Kidney (tissue), 14 donors: ENCODE data around the gene IFIT2. TPM values are rescaled to one million over a fixed set of nuclear protein-coding genes. Genes with fewer than 3 reads are reported as not detected.

Experiments used
- DNase-seq, 5 donors: peaks; one replicate each; pipeline ENCODE4 v3.0.0-alpha.2; 2013 to 2020
- FAIRE-seq: peaks from 2 replicates; lab custom pipeline; 2012; peaks lifted over from hg19 to GRCh38; lab: Jason Lieb, UNC
- H3K27ac ChIP-seq, 2 donors: one replicate each; pipeline ENCODE4 v1.7.0; 2013; ENCODE audit warnings: low read depth in 2 of 2, low read length in 2 of 2, inconsistent platforms in 1 of 2
- H3K27me3 ChIP-seq: one replicate; pipeline ENCODE4 v1.7.1; 2013; ENCODE audit warnings: low read length, inconsistent platforms; ENCODE audit not compliant: control insufficient read depth, insufficient read depth
- H3K36me3 ChIP-seq, 3 donors: one replicate each; pipeline versions ENCODE4 v1.7.0 to v1.7.1; 2013; ENCODE audit warnings: low read length in 3 of 3, control low read depth in 1 of 3, inconsistent platforms in 1 of 3; ENCODE audit not compliant: insufficient read depth in 3 of 3, control insufficient read depth in 2 of 3
- H3K4me1 ChIP-seq, 3 donors: one replicate each; pipeline versions ENCODE4 v1.7.0 to v1.7.1; 2013; ENCODE audit warnings: low read length in 3 of 3, inconsistent platforms in 1 of 3, low read depth in 1 of 3; ENCODE audit not compliant: control insufficient read depth in 2 of 3, insufficient read depth in 2 of 3
- H3K4me3 ChIP-seq, 3 donors: one replicate each; pipeline versions ENCODE4 v1.7.0 to v1.8.1; 2013; ENCODE audit warnings: low read length in 3 of 3, control low read depth in 1 of 3, inconsistent platforms in 1 of 3
- H3K9ac ChIP-seq, 3 donors: one replicate each; pipeline versions ENCODE4 v1.7.0 to v1.7.1; 2013; ENCODE audit warnings: low read length in 3 of 3, control low read depth in 1 of 3, inconsistent platforms in 1 of 3
- H3K9me3 ChIP-seq, 3 donors: one replicate each; pipeline versions ENCODE4 v1.7.0 to v1.7.1; 2013; ENCODE audit warnings: low read length in 3 of 3, control low read depth in 1 of 3, inconsistent platforms in 1 of 3; ENCODE audit not compliant: control insufficient read depth in 2 of 3, insufficient read depth in 1 of 3
- intact Hi-C: fragments of 100-400 bp; cut with DNase I; formaldehyde crosslinking; loops from one replicate; pipeline ENCODE4 v1.11.1; 2022
- polyA plus RNA-seq: library from polyadenylated mRNA; stranded (reverse); fragments of 350-450 nt; fragmentation: Illumina TruSeq; extraction: RNeasy Lipid Tissue Mini Kit (QIAGEN cat#74804); gene quantifications from one replicate; pipeline ENCODE4 v1.2.3, GENCODE V29; 2014; ENCODE audit warnings: low read depth, low replicate concordance; ENCODE audit not compliant: insufficient read depth
- total RNA-seq: library from RNA; stranded (reverse); fragmentation: NEBNext Ultra II Directional; extraction: Animal tissue kit (Norgen Biotek cat#: 25700); gene quantifications from one replicate; pipeline ENCODE4 v1.2.1, GENCODE V29; 2021
- TF ChIP-seq, protein P1 (sequence below): IDR thresholded peaks from 3 replicates; pipeline ENCODE4 v1.5.1; 2012; ENCODE audit warnings: mild to moderate bottlenecking, moderate library complexity, borderline replicate concordance; ENCODE audit not compliant: insufficient read depth; ENCODE audit errors: extremely low read depth
- donor health status: control.
- donor health status: control.
- donor health status: control.
- donor health status: control.
- donor health status: control.
- donor health status: DM: yes; HTN: yes; CAD: no.
- donor health status: Normal renal cell carcinoma (clear cell type).

The IFIT2 gene
- total and polyA plus RNA-seq, 2 donors from 2014 or later, result 6.9 to 12.2 TPM

GRCh38 chr10:89304925-89305324, 3.1 kb downstream of the IFIT2 start:
- intact Hi-C loops, result no loop called here
- H3K9me3 ChIP-seq, result no peaks in the 10 kb centered on the region
- DNase-seq, result no peak
- H3K9ac ChIP-seq, result no peak overlapping the region
- no peaks in the 10 kb centered on the region for H3K27me3 ChIP-seq
- no peak overlapping the region for H3K27ac ChIP-seq
- H3K4me3 ChIP-seq, result no peak overlapping the region
- peaks cover 0 to 12% (median 11%) of the 10 kb centered on the region in 3 donors for H3K36me3 ChIP-seq
- TF ChIP-seq, protein P1, sequence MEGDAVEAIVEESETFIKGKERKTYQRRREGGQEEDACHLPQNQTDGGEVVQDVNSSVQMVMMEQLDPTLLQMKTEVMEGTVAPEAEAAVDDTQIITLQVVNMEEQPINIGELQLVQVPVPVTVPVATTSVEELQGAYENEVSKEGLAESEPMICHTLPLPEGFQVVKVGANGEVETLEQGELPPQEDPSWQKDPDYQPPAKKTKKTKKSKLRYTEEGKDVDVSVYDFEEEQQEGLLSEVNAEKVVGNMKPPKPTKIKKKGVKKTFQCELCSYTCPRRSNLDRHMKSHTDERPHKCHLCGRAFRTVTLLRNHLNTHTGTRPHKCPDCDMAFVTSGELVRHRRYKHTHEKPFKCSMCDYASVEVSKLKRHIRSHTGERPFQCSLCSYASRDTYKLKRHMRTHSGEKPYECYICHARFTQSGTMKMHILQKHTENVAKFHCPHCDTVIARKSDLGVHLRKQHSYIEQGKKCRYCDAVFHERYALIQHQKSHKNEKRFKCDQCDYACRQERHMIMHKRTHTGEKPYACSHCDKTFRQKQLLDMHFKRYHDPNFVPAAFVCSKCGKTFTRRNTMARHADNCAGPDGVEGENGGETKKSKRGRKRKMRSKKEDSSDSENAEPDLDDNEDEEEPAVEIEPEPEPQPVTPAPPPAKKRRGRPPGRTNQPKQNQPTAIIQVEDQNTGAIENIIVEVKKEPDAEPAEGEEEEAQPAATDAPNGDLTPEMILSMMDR, result no peak
- H3K4me1 ChIP-seq, result peaks cover 4 to 18% (median 12%) of the 10 kb centered on the region in 3 donors
- FAIRE-seq, result no peak

GRCh38 chr10:89305766-89306433, 4.1 kb downstream of the IFIT2 start:
- Histone ChIP-seq H3K27me3 (no peaks in the 10 kb centered on the region), H3K9me3 (no peaks in the 10 kb centered on the region), H3K4me3 (no peak overlapping the region), H3K9ac (no peak overlapping the region), H3K27ac (no peak overlapping the region), H3K36me3 (peaks cover 0 to 12% (median 11%) of the 10 kb centered on the region in 3 donors), H3K4me1 (peaks cover 4 to 13% (median 12%) of the 10 kb centered on the region in 3 donors)
- DNase-seq, result no peak
- intact Hi-C loops, result no loop called here
- TF ChIP-seq, protein P1, result no peak
- FAIRE-seq, result no peak

- FAIRE-seq, result no peak
- no peak for DNase-seq
- intact Hi-C loops, result no loop called here
- H3K9me3 ChIP-seq, result no peaks in the 10 kb centered on the region
- peaks cover 0 to 12% (median 11%) of the 10 kb centered on the region in 3 donors for H3K36me3 ChIP-seq
- H3K4me1 ChIP-seq, result peaks cover 0 to 8% (median 8%) of the 10 kb centered on the region in 3 donors
- no peak overlapping the region for H3K4me3 ChIP-seq
- no peak overlapping the region for H3K9ac ChIP-seq
- no peak overlapping the region for H3K27ac ChIP-seq
- TF ChIP-seq, protein P1, result no peak
- H3K27me3 ChIP-seq, result no peaks in the 10 kb centered on the region
These were observed 4.8 kb downstream of the IFIT2 start for GRCh38 chr10:89306434-89307268.
